Measurements from ENCODE around the gene KIFBP.
"Not testable (repeated sequence)": the region's sequence is repeated elsewhere in the genome, so short reads cannot be mapped to it uniquely, and the experiment has no call there.

The KIFBP gene, protein sequence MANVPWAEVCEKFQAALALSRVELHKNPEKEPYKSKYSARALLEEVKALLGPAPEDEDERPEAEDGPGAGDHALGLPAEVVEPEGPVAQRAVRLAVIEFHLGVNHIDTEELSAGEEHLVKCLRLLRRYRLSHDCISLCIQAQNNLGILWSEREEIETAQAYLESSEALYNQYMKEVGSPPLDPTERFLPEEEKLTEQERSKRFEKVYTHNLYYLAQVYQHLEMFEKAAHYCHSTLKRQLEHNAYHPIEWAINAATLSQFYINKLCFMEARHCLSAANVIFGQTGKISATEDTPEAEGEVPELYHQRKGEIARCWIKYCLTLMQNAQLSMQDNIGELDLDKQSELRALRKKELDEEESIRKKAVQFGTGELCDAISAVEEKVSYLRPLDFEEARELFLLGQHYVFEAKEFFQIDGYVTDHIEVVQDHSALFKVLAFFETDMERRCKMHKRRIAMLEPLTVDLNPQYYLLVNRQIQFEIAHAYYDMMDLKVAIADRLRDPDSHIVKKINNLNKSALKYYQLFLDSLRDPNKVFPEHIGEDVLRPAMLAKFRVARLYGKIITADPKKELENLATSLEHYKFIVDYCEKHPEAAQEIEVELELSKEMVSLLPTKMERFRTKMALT

DNA sequence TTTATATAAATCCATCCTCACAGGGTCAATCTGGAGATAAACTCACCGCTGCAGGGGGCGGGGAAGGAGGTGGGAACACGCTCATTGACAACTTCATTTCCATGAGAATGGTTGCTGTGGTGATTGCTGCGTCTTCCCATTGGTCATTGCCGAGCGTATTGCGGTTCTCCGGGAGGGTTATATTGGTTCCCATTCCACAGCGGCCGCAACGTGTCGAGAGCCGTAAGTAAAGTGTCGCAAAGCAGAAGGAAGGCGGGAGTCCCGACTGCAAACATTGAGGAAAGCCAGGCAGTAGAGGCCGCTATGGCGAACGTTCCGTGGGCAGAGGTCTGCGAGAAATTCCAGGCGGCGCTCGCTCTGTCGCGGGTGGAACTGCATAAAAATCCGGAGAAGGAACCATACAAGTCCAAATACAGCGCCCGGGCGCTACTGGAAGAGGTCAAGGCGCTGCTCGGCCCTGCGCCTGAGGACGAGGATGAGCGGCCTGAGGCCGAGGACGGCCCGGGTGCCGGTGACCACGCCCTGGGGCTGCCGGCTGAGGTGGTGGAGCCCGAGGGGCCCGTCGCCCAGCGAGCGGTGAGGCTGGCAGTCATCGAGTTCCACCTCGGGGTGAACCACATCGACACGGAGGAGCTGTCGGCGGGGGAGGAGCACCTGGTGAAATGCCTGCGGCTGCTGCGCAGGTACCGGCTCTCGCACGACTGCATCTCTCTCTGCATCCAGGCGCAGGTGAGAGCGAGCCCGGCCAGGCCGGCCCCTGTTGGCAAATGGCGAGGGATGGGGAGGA lies at the start of gene KIFBP:
Gene KIFBP, plus strand, starts transcription at position 274 of the 787 bp plus-strand sequence. Its CDS starts 30 bp downstream, at position 304.
- peak; percentile 61 for DNase-seq (ENCODE audit: low spot score)

- no peak for DNase-seq (ENCODE audit: low spot score)
Observed at GRCh38 chr10:68938884-68939283, 49.7 kb upstream of the KIFBP start.

- not testable (repeated sequence) for DNase-seq (ENCODE audit: low spot score)
Observed at GRCh38 chr10:68940917-68941316, 47.7 kb upstream of the KIFBP start.

GRCh38 chr10:68950598-68950997 lies 38.0 kb upstream of the KIFBP start:
- DNase-seq (ENCODE audit: low spot score): no peak

DNA sequence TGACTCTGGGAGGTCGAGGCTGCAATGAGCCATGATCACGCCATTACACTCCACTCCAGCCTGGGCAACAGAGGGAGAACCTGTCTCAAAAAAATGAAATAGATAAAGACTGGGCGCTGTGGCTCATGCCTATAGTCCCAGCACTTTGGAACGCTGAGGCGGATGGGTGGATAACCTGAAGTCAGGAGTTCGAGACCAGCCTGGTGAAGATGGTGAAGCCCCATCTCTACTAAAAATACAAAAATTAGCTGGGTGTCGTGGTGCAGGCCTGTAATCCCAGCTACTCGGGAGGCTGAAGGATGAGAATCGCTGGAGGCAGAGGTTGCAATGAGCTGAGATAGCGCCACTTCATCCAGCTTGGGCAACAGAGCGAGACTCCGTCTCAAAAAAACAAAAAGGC lies 33.7 kb upstream of the KIFBP start:
- no peak for DNase-seq (ENCODE audit: low spot score)

DNA sequence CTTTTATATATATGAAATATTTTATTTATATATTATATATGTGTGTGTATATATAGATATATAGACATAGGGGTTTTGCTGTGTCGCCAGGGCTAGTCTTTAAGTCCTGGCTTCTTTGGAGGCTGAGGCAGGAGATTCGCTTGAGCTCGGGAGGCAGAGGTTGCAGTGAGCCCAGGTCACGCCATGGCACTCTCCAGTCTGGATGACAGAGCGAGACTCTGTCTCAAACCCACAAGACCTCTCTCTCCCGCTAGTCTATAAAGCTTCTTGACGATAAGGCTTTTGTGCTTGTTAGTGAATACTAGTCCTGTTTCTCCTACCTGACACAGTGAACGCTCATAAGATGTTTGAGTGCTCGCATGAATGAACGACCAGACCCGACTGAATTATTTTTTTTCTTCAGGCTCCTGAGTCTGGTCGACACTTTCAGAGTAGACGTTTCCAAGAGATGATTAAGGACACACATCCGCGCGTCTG lies 33.2 kb upstream of the KIFBP start:
- peak; percentile 16 for DNase-seq (ENCODE audit: low spot score)

GRCh38 chr10:68955832-68956532 lies 32.6 kb upstream of the KIFBP start, which contains the start of gene DDX21:
TSS of gene DDX21 (plus strand) at chr10:68956170. CDS start at chr10:68956226, 56 bp downstream.
- DNase-seq (ENCODE audit: low spot score): peak; percentile 80

DNA sequence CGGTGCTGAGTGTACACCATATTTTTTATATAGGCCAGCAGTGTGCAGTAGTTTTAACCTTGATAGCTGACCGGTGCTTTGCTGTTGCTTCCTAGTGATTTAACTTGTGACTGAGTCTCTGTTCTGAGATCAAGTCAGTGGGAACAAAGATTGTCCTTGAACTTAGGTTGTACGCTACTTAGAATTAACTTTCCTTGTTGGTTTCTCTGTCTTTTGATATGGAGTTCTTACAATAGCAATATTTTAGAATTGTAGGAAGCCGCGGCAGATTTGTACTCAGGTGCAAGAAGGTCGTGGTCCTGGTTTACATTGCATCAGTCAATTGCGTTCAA lies 31.4 kb upstream of the KIFBP start:
- no peak for DNase-seq (ENCODE audit: low spot score)

- no peak for DNase-seq (ENCODE audit: low spot score)
Observed at GRCh38 chr10:68957654-68958053, 30.9 kb upstream of the KIFBP start.

GRCh38 chr10:68959695-68960527 lies 28.7 kb upstream of the KIFBP start:
- no peak for DNase-seq (ENCODE audit: low spot score)

DNA sequence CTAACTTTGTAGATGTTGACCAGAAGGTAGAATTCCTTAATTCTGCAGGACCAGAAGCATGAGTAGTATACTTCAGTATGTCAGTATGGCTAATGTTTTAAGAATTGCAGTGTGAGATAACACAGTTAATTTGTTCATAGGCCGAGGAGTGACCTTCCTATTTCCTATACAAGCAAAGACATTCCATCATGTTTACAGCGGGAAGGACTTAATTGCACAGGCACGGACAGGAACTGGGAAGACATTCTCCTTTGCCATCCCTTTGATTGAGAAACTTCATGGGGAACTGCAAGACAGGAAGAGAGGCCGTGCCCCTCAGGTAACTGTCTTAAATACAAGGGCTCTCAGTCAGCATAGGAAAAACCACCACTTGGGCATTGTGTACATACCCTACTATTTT lies 25.5 kb upstream of the KIFBP start:
- no peak for DNase-seq (ENCODE audit: low spot score)

- DNase-seq (ENCODE audit: low spot score): no peak
Observed at GRCh38 chr10:68973975-68974374, 14.6 kb upstream of the KIFBP start.

DNA sequence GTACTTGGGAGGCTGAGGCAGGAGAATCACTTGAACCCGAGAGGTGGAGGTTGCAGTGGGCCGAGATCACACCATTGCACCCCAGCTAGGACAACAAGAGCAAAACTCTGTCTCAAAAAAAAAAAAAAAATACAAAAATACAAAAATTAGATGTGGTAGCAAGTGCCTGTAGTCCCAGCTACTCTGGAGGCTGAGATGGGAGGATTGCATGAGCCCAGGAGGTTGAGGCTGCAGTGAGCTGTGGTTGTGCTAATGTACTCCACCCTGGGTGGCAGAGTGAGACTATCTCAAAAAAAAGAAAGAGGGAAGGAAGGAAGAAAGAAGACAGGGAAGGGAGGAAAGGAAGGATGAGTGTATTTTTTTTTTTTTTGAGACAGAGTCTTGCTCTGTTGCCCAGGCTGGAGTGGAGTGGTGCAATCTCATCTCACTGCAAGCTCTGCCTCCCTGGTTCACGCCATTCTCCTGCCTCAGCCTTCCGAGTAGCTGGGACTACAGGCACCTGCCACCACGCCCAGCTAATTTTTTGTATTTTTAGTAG lies 12.6 kb upstream of the KIFBP start:
- not testable (repeated sequence) for DNase-seq (ENCODE audit: low spot score)

DNA sequence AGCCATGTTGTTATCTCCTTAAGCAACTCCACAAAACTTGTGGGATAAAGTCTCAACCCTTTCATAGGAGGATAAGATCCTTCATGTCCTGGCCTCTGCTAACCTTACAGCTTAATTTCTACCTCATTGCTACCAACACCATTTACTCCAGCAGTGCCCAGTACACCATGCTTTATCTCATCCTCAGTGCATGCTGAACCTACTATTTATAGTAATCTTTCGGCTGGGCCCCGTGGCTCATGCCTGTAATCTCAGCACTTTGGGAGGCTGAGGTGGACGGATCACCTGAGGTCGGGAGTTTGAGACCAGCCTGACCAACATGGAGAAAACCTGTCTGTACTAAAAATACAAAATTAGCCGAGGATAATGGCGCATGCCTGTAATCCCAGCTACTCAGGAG lies 8.9 kb upstream of the KIFBP start:
- not testable (repeated sequence) for DNase-seq (ENCODE audit: low spot score)

DNA sequence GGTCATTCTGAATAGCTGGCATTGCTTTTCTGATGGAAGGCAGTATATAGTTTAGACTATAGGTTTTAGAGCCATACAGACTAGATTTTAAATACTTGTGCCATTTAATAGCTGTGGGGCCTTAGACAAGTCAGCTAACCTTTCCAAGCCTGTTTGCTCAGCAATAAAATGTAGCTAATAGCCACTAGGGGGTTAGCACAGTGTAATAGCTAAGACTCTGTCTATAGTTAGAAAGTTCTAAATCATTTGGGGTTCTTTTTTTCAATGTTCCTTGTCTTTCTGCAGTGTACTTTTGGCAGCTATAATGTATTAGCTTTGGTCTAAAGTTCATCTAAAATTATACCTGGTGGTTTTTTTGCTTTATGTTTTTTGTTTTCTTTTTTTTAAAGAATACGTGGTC lies 7.5 kb upstream of the KIFBP start:
- no peak for DNase-seq (ENCODE audit: low spot score)

- no peak for DNase-seq (ENCODE audit: low spot score)
Observed at GRCh38 chr10:68982389-68982788, 6.2 kb upstream of the KIFBP start.

DNA sequence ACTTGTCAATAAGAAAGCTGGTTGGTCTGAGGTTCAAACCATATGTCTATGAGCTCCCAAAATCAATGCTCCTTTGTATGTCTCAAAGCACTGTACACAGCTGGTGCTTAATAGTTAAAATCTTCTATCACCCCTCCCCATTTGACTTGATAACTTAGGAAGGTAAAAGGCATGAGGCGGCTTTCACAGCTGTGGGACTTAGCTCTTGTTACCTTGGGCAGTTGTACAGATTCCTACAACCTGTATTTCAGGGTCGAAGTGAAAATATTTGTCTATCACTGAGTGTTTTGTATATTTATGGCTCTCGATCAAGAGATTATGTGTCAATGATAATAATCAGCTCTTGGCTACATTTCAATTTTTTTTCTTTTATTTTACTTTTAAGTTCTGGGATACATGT lies 992 bp upstream of the KIFBP start:
- no peak for DNase-seq (ENCODE audit: low spot score)

DNA sequence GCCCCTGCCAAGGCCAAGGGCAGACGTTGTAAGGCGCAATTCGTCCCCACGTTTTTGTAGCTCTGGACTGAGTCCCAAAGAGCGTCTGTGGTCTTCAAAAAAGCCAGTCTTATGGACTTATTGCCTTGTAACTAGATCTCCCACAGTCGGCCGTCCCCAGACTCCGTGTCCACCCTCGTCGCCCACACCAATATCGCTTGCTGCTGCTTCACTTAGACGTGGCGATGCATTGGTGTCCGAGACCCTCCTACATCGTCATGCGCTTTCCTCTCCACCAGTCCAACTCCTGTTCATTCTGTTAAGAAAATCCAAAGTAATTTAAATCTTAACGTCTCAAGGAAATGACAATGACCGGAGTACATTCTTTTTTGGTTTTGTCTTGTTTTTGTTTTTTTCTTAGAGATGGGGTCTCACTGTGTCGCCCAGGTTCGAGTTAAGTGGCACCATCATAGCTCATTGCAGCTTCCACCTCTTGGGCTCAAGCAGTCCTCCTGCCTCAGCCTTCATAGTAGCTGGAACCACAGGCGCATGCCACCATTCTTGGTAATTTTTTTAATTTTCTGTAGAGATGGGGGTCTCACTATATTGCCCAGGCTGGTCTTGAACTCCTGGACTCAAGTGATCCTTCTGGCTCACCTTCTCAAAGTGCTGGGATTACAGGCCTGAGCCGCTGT lies 851 bp downstream of the KIFBP start:
- DNase-seq (ENCODE audit: low spot score): no peak

DNA sequence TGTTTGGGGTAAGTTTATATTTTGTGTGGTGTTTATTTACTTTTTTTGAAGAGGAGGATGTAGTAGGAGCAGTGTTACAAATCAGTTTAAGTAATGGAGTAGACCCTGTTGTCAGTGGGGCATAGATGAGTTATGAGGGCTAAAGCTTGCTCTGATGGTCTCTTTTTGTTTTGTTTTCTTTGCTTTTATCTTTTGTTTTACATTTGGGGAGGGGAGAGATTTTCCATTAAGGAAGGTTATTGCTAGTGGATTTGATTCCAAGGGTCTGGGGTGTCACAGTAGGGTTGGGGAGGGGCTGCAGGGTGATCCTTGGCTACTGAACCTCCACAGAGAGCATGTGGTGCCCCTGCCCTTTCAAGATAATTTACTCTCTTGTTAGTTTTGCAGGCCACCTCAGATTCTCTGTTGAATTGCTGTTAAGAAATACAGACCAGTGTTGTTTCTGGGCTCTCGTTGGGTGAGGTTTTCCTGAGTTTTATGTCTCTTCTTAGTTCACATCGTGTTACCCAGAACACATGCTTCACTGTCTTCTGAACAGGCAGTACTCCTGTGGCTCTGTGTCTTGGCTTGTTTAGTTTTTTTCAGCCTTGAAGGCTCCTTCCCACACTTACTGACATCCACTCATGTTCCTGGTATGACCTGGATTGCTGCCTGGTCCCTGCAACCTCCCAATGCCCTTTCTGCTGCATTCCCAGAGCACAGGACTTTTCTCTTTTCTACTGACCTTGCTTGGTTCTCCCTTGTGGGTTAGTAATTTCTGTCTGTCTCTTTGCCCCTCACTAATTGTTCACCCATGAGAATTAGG lies 4.2 kb downstream of the KIFBP start:
- DNase-seq (ENCODE audit: low spot score): no peak

Measured in HuH-7.5 (cell line).